ENCODE data around the gene MICU2. TPM values are rescaled to one million over a fixed set of nuclear protein-coding genes. Genes with fewer than 3 reads are reported as not detected.

MICU2 gene
- total and polyA plus RNA-seq, 4 donors = 29.0 to 85.9 (median 39.3) TPM

GRCh38 chr13:21636656-21637055, 32.7 kb upstream of the MICU2 start:
- 93 to 94% methylated on average over 3 of the region's 3 CpGs for WGBS, 2 donors
- H3K27ac ChIP-seq (ENCODE audit: low read depth in 1 of 2, low read length in 1 of 2) = no peak overlapping the region
- TF ChIP-seq CTCF (IDR thresholded peaks at IDR 0.05; ENCODE audit: control extremely low read depth, extremely low read depth) = no peak
- H3K4me3 ChIP-seq = no peak overlapping the region
- no peak for DNase-seq
- no peak overlapping the region for H3K9ac ChIP-seq (ENCODE audit: insufficient read depth in 1 of 2, low read length in 2 of 2)
- H3K9me3 ChIP-seq (ENCODE audit: control insufficient read depth in 4 of 4, insufficient read depth in 3 of 4, low read length in 3 of 4) = peaks cover 0 to 3% (median 0%) of the 10 kb centered on the region in 4 donors
- H3K4me1 ChIP-seq (ENCODE audit: control insufficient read depth in 5 of 5, insufficient read depth in 5 of 5, low read length in 5 of 5) = peaks cover 0 to 8% (median 0%) of the 10 kb centered on the region in 5 donors
- no peaks in the 10 kb centered on the region for H3K27me3 ChIP-seq (ENCODE audit: control insufficient read depth in 3 of 3, insufficient read depth in 3 of 3, low read length in 2 of 3)
- no peaks in the 10 kb centered on the region for H3K36me3 ChIP-seq (ENCODE audit: control insufficient read depth in 4 of 4, insufficient read depth in 4 of 4, low read length in 4 of 4)
- no peak for ATAC-seq (ENCODE audit: insufficient read depth, low FRiP score)

DNA sequence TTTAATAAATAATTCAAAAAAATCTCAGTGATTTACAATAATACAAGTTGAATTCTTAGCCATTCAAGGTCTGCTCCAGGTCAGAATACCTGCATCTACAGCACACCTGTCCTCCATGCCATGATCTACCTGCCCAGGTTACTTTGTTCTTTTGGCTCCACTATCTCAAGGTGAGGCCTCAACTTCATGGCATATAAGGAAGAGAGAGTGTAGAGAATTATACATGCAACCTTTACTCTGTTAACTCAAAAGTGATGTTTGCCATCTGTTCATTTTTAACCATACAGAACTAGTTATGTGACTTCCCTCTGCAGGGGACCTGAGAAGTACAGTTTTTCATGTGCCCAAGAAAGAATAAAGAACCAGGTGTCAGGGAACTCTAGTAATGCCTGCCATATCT, 28.2 kb upstream of the MICU2 start:
- H3K4me1 ChIP-seq (ENCODE audit: control insufficient read depth in 5 of 5, insufficient read depth in 5 of 5, low read length in 5 of 5) = no peaks in the 10 kb centered on the region
- peaks cover 0 to 4% (median 0%) of the 10 kb centered on the region in 4 donors for H3K9me3 ChIP-seq (ENCODE audit: control insufficient read depth in 4 of 4, insufficient read depth in 3 of 4, low read length in 3 of 4)
- no peak for TF ChIP-seq CTCF (IDR thresholded peaks at IDR 0.05; ENCODE audit: control extremely low read depth, extremely low read depth)
- H3K9ac ChIP-seq (ENCODE audit: insufficient read depth in 1 of 2, low read length in 2 of 2) = no peak overlapping the region
- no peak overlapping the region for H3K27ac ChIP-seq (ENCODE audit: low read depth in 1 of 2, low read length in 1 of 2)
- DNase-seq = no peak
- no peak for ATAC-seq (ENCODE audit: insufficient read depth, low FRiP score)
- H3K36me3 ChIP-seq (ENCODE audit: control insufficient read depth in 4 of 4, insufficient read depth in 4 of 4, low read length in 4 of 4) = no peaks in the 10 kb centered on the region
- no peak overlapping the region for H3K4me3 ChIP-seq
- no peaks in the 10 kb centered on the region for H3K27me3 ChIP-seq (ENCODE audit: control insufficient read depth in 3 of 3, insufficient read depth in 3 of 3, low read length in 2 of 3)

DNA sequence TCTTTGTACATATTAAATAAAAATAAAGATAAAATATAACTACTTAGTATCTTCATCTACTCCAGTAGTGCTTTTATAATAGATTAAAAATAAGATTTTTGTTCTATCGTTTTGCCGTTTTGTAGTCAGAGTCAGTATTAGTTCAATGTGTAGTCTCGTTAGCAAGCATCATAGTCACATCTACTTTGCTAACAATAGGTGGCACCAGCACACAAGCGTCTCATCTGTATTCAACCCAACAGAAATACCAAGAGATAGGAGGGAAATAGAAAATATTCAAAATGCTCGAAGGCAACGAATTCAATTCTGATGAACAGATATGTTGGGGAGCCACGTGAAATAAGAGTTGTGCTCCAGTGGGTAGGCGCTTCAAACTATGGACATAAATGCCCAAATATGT, 21.4 kb upstream of the MICU2 start:
- 53 to 59% methylated on average over 8 of the region's 8 CpGs for WGBS, 2 donors

More for the DNA sequence above, 21.4 kb upstream of the MICU2 start:
- H3K4me3 ChIP-seq = no peak overlapping the region
- no peak overlapping the region for H3K9ac ChIP-seq (ENCODE audit: insufficient read depth in 1 of 2, low read length in 2 of 2)
- ATAC-seq (ENCODE audit: insufficient read depth, low FRiP score) (peak; percentile 58), DNase-seq (peak; percentile 21 to 58 (median 49))
- H3K4me1 ChIP-seq (ENCODE audit: control insufficient read depth in 5 of 5, insufficient read depth in 5 of 5, low read length in 5 of 5) = no peaks in the 10 kb centered on the region
- H3K27me3 ChIP-seq (ENCODE audit: control insufficient read depth in 3 of 3, insufficient read depth in 3 of 3, low read length in 2 of 3) = no peaks in the 10 kb centered on the region
- no peak for TF ChIP-seq CTCF (IDR thresholded peaks at IDR 0.05; ENCODE audit: control extremely low read depth, extremely low read depth)
- H3K36me3 ChIP-seq (ENCODE audit: control insufficient read depth in 4 of 4, insufficient read depth in 4 of 4, low read length in 4 of 4) = no peaks in the 10 kb centered on the region
- no peak overlapping the region for H3K27ac ChIP-seq (ENCODE audit: low read depth in 1 of 2, low read length in 1 of 2)
- no peaks in the 10 kb centered on the region for H3K9me3 ChIP-seq (ENCODE audit: control insufficient read depth in 4 of 4, insufficient read depth in 3 of 4, low read length in 3 of 4)
